Measurements from ENCODE around the gene NR4A3.
A peak's percentile ranks its signal among the peaks of the same experiment; 100 is the strongest.
"Not testable (repeated sequence)": the region's sequence is repeated elsewhere in the genome, so short reads cannot be mapped to it uniquely, and the experiment has no call there.

The NR4A3 gene

GRCh38 chr9:99821396-99822108 is at the start of gene NR4A3:
NR4A3 (plus strand) TSS chr9:99821885; CDS start chr9:99828043, 6,158 bp downstream.
- DNase-seq: peak; percentile 86

DNA sequence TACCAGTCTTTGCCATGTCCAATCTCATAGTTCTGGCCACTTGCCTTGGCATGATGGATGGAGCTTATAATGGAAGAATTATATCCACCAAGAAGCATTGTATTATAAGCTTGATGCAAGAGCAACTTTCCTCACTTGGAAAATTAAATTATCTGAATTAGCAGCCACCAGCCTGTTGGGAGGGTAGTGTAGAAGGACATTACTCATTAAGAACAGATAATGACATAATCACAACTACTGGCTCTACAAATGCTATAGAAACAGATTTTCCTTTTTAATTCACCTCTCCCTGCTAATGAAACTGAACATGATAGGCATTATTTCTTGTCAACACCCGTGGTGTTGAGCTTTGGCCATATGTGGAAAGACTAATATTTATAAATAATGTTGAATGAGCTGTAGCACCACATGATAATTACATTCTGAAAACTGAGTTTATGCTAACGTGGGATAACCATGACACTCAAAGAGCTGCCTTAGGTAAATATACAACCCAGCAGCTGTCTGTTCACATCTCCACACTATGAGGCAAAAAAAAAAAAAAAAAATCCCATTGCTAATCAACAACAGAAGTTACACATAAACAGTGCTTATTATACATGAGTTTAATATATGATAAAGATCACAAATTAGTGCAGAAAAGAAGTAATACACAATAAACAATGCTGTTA is 48.1 kb upstream of the NR4A3 start:
- no peak for DNase-seq

GRCh38 chr9:99778308-99778707 is 43.4 kb upstream of the NR4A3 start:
- no peak for DNase-seq

GRCh38 chr9:99778836-99779235 is 42.8 kb upstream of the NR4A3 start:
- no peak for DNase-seq

DNA sequence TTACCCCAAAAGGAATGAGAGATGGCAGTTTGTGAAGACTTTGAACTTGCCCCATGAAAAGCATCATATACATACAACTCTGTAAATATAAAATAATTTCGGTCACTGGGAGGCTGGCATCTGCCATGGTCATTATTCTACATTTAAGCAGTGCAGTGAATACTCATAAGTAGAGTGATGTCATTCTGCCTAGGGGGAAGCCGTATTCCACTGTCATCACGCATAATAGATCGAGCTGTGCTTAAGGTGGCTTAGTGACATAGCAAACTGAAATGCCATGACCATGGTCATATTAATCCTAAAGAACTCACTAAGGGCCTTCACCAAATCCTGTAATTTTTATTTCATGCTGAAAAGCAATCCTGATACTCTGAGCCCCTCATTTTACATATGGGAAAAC is 42.4 kb upstream of the NR4A3 start:
- no peak for DNase-seq

DNA sequence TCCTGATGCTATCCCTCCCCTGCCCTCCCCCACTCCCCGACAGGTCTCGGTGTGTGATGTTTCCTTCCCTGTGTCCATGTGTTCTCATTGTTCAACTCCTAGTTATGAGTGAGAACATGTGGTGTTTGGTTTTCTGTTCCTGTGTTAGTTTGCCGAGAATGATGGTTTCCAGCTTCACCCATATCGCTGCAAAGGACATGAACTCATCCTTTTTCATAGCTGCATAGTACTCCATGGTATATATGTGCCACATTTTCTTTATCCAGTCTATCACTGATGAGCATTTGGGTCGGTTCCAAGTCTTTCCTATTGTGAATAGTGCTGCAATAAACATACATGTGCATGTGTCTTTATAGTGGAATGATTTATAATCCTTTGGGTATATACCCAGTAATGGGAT is 39.3 kb upstream of the NR4A3 start:
- not testable (repeated sequence) for DNase-seq

GRCh38 chr9:99782962-99783718 is 38.5 kb upstream of the NR4A3 start:
- no peak for DNase-seq

DNA sequence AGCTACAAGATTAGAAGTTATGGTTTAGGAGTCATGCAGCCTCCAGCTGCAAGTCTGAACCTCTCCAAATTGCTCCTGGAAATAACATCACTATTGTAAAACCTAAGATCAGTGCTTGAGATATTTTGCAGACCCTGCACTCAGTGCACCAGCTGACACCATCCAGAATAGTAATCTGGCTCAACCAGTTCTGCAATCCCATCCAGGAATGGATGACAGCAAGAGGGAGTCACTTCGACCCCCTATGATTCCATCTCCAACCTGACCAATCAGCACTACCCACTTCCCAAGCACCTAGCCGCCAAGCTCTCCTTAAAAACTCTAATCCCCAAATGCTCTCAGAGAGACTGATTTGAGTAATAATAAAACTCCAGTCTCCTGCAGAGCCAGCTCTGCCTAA is 37.9 kb upstream of the NR4A3 start:
- DNase-seq: no peak

- no peak for DNase-seq
Observed at GRCh38 chr9:99785010-99785590, 36.6 kb upstream of the NR4A3 start.

GRCh38 chr9:99787556-99787955 is 34.1 kb upstream of the NR4A3 start:
- no peak for DNase-seq

- DNase-seq: no peak
Observed at GRCh38 chr9:99793528-99793927, 28.2 kb upstream of the NR4A3 start.

DNA sequence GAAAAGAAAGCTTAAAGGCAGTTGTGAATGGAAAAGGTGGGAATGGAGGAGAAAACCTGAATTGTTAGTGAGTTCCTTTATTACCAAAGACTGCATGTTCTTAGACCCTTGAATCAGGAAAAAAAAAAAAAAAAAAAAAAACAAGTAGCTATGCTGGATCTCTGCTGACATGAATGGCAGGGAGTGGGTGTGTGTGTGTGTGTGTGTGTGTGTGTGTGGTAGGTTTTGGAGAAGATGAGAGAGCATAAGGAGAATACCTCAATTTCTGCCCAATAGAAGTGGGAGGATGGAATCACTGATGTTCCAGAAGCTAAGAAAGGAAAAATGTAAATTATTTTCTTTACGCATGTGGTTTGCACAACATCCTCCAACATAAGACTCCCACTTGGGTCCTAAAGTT is 25.5 kb upstream of the NR4A3 start:
- DNase-seq: no peak

- DNase-seq: no peak
Observed at GRCh38 chr9:99801775-99802174, 19.9 kb upstream of the NR4A3 start.

GRCh38 chr9:99803694-99804093 is 18.0 kb upstream of the NR4A3 start:
- no peak for DNase-seq

GRCh38 chr9:99807276-99807852 is 14.3 kb upstream of the NR4A3 start:
- peak; percentile 74 for DNase-seq

DNA sequence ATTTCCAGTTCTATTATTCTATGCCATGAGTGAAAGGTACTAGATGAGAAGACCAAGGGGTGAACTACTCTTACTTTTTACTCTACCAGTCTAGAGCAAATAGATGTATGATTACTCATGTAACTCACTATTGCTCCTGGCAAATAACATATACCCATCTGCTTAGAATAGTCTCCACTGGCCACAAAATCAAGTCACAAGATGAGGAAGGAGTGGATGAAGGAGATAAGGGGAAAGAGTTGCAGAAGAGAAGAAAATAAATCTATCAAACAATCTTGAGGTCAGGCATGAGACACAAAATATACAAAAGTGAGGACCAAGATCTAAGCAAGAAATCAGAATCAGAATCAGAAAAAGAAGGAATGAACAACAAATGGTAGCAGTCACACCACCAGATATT is 13.7 kb upstream of the NR4A3 start:
- DNase-seq: no peak

DNA sequence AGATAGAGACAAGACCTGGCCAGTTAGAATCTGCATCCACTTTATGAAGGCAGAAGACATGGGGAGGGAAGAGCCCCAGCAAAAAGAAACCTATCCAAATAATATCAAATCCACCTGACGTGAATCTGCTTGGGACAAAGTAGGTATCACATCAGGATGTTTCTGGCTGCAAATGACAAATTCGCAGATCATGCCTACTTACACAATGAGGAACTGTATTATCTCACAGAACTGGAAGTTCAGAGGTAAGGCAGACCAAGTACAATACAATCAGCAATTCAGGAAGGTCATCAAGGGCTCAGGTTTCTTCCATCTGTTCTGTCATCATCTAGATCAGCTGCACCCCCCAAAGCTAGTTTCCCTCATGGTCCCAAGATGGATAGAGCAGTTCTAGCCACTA is 13.2 kb upstream of the NR4A3 start:
- DNase-seq: no peak

DNA sequence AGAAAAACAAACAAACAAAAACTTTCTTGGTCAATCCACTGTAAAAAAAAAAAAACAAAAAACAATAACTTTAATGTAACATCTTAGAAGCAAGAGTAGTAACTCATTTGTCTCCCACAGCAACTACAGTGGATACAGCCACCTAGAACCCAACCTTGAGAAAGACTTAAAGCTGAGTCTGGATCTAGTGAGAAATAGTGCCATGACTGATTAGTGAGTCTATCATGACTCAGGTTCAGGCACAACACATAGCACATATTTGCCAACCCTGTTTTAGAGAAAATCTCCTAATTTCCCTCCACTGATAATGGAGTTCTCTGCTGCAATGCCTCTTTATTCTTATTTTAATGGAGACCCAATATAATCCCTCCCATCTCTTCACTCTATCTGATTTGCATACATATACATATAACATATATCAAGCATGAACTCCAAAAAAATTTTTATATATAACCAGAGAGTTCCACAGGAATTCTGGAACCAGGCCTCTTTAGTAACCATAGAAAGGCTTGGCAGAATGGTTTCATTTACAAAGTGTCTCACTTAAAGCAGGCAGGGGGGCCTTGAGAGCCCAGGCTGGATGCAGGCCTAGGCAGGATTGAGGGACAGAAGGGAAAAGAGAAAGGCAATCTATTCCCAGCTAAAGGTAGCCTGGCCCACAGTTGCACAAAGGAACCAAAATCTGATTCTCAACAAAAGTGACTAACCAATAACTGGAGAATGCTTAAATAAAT is 11.9 kb upstream of the NR4A3 start:
- no peak for DNase-seq

GRCh38 chr9:99811172-99811571 is 10.5 kb upstream of the NR4A3 start:
- no peak for DNase-seq

DNA sequence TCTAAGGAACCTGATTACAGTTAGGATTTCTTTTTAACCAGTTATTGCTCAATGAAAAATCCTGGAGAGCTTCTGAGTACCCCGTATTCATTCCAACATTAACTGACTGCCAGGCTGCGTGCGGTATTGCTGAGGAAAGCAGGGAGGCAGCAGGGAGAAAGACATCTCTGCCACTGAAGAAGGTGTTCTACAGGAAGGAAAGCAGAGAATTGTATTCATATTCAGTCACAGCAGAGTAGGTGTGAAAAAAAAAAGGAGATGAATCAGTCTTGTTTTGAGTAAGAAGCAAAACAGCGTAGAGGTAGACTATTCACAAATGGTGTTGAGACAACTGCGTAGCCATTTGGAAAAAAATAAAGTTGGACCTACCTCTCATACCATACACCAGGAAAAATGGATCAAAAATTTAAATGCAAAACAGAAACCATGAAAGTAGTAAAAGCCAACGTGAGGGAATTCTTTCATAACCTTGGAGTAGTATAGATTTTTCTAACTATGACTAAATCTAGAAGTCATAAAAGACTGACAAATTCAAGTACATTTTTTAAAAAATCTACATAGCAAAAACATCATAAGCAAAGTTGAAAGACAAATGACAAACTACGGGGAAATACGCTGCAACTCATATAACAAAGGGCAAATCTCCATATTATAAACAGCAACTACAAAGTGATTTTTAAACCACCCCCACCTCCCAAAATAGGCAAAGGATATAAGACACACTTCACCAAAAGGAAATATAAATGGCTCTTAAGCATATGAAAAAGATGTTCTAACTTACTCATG is 9.9 kb upstream of the NR4A3 start:
- no peak for DNase-seq

DNA sequence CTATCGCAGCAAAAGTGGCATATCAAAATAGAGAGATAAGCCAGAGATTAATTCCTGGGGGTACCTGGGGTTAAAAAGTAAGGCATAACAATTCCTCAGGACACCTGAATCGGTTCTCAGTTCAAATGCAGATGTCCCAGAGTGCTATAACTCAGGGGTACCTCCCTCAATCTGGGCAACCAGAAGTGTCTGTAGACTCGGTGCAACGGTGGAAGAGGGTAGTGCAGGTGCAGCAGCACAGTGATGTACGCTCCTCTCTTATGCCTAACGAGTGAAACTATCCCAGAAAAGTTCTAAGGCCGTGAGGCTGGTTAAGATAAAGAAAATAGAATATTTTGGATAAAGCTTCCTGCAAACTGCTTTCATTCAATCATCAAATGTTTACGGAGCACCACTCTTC is 7.9 kb upstream of the NR4A3 start:
- DNase-seq: no peak

DNA sequence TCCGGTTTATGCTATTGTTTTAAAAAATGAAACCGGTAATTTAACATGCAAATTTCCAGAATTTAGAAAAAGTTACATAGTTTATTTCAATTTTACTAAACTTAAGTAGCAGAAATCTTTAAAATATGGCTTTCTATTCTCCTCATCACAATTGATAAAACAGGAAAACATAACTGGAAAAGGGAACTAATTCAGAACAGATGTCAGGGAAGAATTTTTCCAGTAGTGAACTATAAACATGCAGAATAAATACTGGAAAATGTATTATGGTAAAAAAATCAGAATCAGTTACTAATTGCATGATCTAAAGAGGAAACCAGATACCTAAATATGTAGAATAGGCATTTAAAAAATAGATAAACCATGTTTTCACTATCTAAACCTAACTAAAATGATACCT is 7.3 kb upstream of the NR4A3 start:
- DNase-seq: no peak

Measured in CD4-positive, alpha-beta T cell treated with Interleukin-6 for 4 hours (primary cell).